HTERT RPE-1 (cell line): ENCODE measurements around the gene RERE.
"Not testable (repeated sequence)": the region's sequence is repeated elsewhere in the genome, so short reads cannot be mapped to it uniquely, and the experiment has no call there.

ENCODE experiments used
- in situ Hi-C: fragments of 300-500 bp; cut with MboI; formaldehyde crosslinking; loops from 4 replicates; pipeline ENCODE4 v1.14.3; 2020; ENCODE audit warnings: low sequenced_read_pairs

RERE gene

GRCh38 chr1:8649875-8650274, 167.6 kb downstream of the RERE start:
- in situ Hi-C loops: no loop called here

GRCh38 chr1:8649027-8649426, 168.4 kb downstream of the RERE start:
- in situ Hi-C loops: no loop called here

GRCh38 chr1:8646996-8647395, 170.4 kb downstream of the RERE start:
- in situ Hi-C loops: no loop called here

GRCh38 chr1:8646189-8646588, 171.3 kb downstream of the RERE start:
- in situ Hi-C loops: no loop called here

GRCh38 chr1:8643542-8644536, 173.6 kb downstream of the RERE start:
- in situ Hi-C loops: no loop called here

GRCh38 chr1:8642114-8642513, 175.3 kb downstream of the RERE start:
- in situ Hi-C loops: no loop called here

GRCh38 chr1:8641377-8641997, 176.0 kb downstream of the RERE start:
- in situ Hi-C loops: no loop called here

GRCh38 chr1:8640950-8641349, 176.5 kb downstream of the RERE start:
- in situ Hi-C loops: no loop called here

- in situ Hi-C loops: no loop called here
These were observed 178.3 kb downstream of the RERE start for GRCh38 chr1:8639148-8639547.

GRCh38 chr1:8633741-8634501, 183.5 kb downstream of the RERE start:
- in situ Hi-C loops: no loop called here

GRCh38 chr1:8632102-8632501, 185.3 kb downstream of the RERE start:
- in situ Hi-C loops: no loop called here

GRCh38 chr1:8631163-8631562, 186.3 kb downstream of the RERE start:
- in situ Hi-C loops: no loop called here

GRCh38 chr1:8629241-8630091, 188.0 kb downstream of the RERE start:
- in situ Hi-C loops: no loop called here

GRCh38 chr1:8628606-8629005, 188.8 kb downstream of the RERE start:
- in situ Hi-C loops: no loop called here

GRCh38 chr1:8627728-8628127, 189.7 kb downstream of the RERE start:
- in situ Hi-C loops: no loop called here

- in situ Hi-C loops: no loop called here
These were observed 191.2 kb downstream of the RERE start for GRCh38 chr1:8625981-8626898.

GRCh38 chr1:8625491-8625890, 191.9 kb downstream of the RERE start:
- in situ Hi-C loops: no loop called here

- in situ Hi-C loops: not testable (repeated sequence)
These were observed 193.7 kb downstream of the RERE start for GRCh38 chr1:8623651-8624192.

GRCh38 chr1:8621785-8622348, 195.6 kb downstream of the RERE start:
- in situ Hi-C loops: not testable (repeated sequence)
